HepG2 (cell line): ENCODE data around the gene CDK11A. TPM values are rescaled to one million over a fixed set of nuclear protein-coding genes. Genes with fewer than 3 reads are reported as not detected.
A peak's percentile ranks its signal among the peaks of the same experiment; 100 is the strongest.

Source experiments
- GABPA ChIP-seq, 2 experiments: IDR thresholded peaks; 2 replicates each; pipeline ENCODE4 v1.6.1; 2011 to 2016; ENCODE audit warnings: low read depth in 2 of 2, low read length in 1 of 2, missing biosample characterization in 1 of 2, missing genetic modification characterization in 1 of 2
- RARA ChIP-seq: IDR thresholded peaks from 2 replicates; pipeline ENCODE4 v1.6.1; 2016; ENCODE audit warnings: missing genetic modification reagents, missing compliant biosample characterization
- TEAD3 ChIP-seq: optimal IDR thresholded peaks from 2 replicates; pipeline ENCODE3; 2016; ENCODE audit warnings: borderline replicate concordance
- ZBTB21 ChIP-seq: sonication (generic); formaldehyde crosslinking; IDR thresholded peaks from 2 replicates; pipeline ENCODE4 v1.4.0; 2020; ENCODE audit warnings: missing genetic modification reagents
- ZNF10 ChIP-seq: sonication (generic); formaldehyde crosslinking; IDR thresholded peaks from 2 replicates; pipeline ENCODE4 v1.4.0; 2020; ENCODE audit warnings: mild to moderate bottlenecking, low read depth, missing genetic modification reagents, borderline replicate concordance
- ZNF460 ChIP-seq: sonication (generic); formaldehyde crosslinking; IDR thresholded peaks from 2 replicates; pipeline ENCODE4 v1.5.1; 2020; ENCODE audit warnings: missing genetic modification reagents, mild to moderate bottlenecking, borderline replicate concordance
- ZNF878 ChIP-seq: sonication (generic); formaldehyde crosslinking; IDR thresholded peaks from 2 replicates; pipeline ENCODE4 v1.8.1; 2023; ENCODE audit warnings: mild to moderate bottlenecking, missing genetic modification reagents, moderate library complexity
- polyA plus RNA-seq, 8 experiments: library from polyadenylated mRNA; depleted of rRNA in 3 of 8; stranded (reverse) in 7 of 8; unstranded in 1 of 8; fragments of >200 nt; fragmentation: Illumina TruSeq in 4 of 8; extraction: Trizol in 4 of 8; gene quantifications; 2 replicates each; pipeline versions ENCODE4 v1.2.1 to v1.2.3, GENCODE V29; 2011 to 2016; ENCODE audit warnings: low read depth in 4 of 8, missing spikeins in 1 of 8, mixed read lengths in 1 of 8; ENCODE audit not compliant: insufficient read depth in 1 of 8
- total RNA-seq, 5 experiments: library from RNA; depleted of rRNA; stranded (reverse); fragments of >200 nt; fragmentation: Illumina TruSeq; extraction: Trizol; gene quantifications; 2 replicates each; pipeline ENCODE4 v1.2.3, GENCODE V29; 2016; ENCODE audit warnings: low read depth in 1 of 5
- TF ChIP-seq, protein P1 (sequence below): IDR thresholded peaks from 2 replicates; pipeline ENCODE4 v1.6.1; 2016; ENCODE audit warnings: mild to moderate bottlenecking
- TF ChIP-seq, protein P2 (sequence below), 2 experiments: fragments of 450-650 bp in 1 of 2; sonication (generic) in 1 of 2; formaldehyde crosslinking; IDR thresholded peaks; 2 replicates each; pipeline versions ENCODE4 v1.5.0 to v1.8.0; 2020 to 2022; ENCODE audit warnings: mild to moderate bottlenecking in 1 of 2, missing genetic modification reagents in 1 of 2
- TF ChIP-seq, protein P3 (sequence below): sonication (generic); formaldehyde crosslinking; IDR thresholded peaks from 2 replicates; pipeline ENCODE4 v1.5.0; 2020; ENCODE audit warnings: mild to moderate bottlenecking, missing genetic modification reagents

CDK11A gene
- total and polyA plus RNA-seq, 2 of the 13 experiments (the other 11 are each of a cell fraction or from before 2014, with no cell fraction given), result 11.2 to 17.9 TPM

DNA sequence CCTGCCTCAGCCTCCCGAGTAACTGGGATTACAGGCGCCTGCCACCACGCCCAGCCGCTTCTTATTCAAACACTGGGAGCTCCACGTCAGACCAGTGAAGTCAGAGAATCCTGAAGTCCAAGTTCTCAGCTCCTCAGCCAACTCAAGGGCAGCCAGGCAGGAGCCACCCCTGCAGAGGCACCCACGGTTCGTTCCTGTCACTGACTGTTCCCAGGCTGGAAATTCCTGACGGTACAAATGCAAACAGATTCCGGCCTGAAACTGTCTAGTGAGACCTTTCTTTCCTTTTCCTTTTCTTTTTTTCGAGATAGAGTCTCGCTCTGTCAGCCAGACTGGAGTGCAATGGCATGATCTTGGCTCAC is 43.3 kb downstream of the CDK11A start (continued):
- TF ChIP-seq ZNF878 (CRISPR knock-in tag), result no peak
- TF ChIP-seq GABPA (IDR thresholded peaks at IDR 0.05; ENCODE audit: low read depth, low read length), result no peak
- 0 out of 2 replicates have a peak, but pooled peaks have one; percentile 28 for TF ChIP-seq GABPA (CRISPR knock-in tag; IDR thresholded peaks at IDR 0.05; ENCODE audit: low read depth)
- TF ChIP-seq ZNF460, result 0 out of 2 replicates have a peak, but pooled peaks have one; percentile 21
- TF ChIP-seq, protein P1, sequence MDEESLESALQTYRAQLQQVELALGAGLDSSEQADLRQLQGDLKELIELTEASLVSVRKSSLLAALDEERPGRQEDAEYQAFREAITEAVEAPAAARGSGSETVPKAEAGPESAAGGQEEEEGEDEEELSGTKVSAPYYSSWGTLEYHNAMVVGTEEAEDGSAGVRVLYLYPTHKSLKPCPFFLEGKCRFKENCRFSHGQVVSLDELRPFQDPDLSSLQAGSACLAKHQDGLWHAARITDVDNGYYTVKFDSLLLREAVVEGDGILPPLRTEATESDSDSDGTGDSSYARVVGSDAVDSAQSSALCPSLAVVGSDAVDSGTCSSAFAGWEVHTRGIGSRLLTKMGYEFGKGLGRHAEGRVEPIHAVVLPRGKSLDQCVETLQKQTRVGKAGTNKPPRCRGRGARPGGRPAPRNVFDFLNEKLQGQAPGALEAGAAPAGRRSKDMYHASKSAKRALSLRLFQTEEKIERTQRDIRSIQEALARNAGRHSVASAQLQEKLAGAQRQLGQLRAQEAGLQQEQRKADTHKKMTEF (CRISPR knock-in tag), result 0 out of 2 replicates have a peak, but pooled peaks have one; percentile 25
- no peak for TF ChIP-seq ZNF10 (CRISPR knock-in tag)
- peak; percentile 80 for TF ChIP-seq ZBTB21
- TF ChIP-seq RARA (CRISPR knock-in tag), result 0 out of 2 replicates have a peak, but pooled peaks have one; percentile 29
- TF ChIP-seq, protein P2, sequence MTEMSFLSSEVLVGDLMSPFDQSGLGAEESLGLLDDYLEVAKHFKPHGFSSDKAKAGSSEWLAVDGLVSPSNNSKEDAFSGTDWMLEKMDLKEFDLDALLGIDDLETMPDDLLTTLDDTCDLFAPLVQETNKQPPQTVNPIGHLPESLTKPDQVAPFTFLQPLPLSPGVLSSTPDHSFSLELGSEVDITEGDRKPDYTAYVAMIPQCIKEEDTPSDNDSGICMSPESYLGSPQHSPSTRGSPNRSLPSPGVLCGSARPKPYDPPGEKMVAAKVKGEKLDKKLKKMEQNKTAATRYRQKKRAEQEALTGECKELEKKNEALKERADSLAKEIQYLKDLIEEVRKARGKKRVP (CRISPR knock-in tag; IDR thresholded peaks at IDR 0.05), result no peak
- TF ChIP-seq TEAD3, result peak; percentile 47
- TF ChIP-seq, protein P3, sequence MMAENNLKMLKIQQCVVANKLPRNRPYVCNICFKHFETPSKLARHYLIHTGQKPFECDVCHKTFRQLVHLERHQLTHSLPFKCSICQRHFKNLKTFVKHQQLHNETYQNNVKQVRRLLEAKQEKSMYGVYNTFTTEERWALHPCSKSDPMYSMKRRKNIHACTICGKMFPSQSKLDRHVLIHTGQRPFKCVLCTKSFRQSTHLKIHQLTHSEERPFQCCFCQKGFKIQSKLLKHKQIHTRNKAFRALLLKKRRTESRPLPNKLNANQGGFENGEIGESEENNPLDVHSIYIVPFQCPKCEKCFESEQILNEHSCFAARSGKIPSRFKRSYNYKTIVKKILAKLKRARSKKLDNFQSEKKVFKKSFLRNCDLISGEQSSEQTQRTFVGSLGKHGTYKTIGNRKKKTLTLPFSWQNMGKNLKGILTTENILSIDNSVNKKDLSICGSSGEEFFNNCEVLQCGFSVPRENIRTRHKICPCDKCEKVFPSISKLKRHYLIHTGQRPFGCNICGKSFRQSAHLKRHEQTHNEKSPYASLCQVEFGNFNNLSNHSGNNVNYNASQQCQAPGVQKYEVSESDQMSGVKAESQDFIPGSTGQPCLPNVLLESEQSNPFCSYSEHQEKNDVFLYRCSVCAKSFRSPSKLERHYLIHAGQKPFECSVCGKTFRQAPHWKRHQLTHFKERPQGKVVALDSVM (CRISPR knock-in tag), result peak; percentile 48
